Measurements from ENCODE around the gene FOXP1. TPM values are rescaled to one million over a fixed set of nuclear protein-coding genes. Genes with fewer than 3 reads are reported as not detected.

The FOXP1 gene
- total RNA-seq, 1 experiment from 2014 or later, result 2.9 TPM

- BruUV-seq (replicated peaks), result no TSS peak
- TF ChIP-seq SIN3A (IDR thresholded peaks at IDR 0.05; ENCODE audit: borderline replicate concordance, insufficient read depth, low read depth, low read length) (no peak), POLR2AphosphoS5 (IDR thresholded peaks at IDR 0.05; ENCODE audit: low read depth, low read length) (no peak), TCF7L2 (IDR thresholded peaks at IDR 0.05; ENCODE audit: low read depth, low read length) (no peak)
- TF ChIP-seq, protein P1, sequence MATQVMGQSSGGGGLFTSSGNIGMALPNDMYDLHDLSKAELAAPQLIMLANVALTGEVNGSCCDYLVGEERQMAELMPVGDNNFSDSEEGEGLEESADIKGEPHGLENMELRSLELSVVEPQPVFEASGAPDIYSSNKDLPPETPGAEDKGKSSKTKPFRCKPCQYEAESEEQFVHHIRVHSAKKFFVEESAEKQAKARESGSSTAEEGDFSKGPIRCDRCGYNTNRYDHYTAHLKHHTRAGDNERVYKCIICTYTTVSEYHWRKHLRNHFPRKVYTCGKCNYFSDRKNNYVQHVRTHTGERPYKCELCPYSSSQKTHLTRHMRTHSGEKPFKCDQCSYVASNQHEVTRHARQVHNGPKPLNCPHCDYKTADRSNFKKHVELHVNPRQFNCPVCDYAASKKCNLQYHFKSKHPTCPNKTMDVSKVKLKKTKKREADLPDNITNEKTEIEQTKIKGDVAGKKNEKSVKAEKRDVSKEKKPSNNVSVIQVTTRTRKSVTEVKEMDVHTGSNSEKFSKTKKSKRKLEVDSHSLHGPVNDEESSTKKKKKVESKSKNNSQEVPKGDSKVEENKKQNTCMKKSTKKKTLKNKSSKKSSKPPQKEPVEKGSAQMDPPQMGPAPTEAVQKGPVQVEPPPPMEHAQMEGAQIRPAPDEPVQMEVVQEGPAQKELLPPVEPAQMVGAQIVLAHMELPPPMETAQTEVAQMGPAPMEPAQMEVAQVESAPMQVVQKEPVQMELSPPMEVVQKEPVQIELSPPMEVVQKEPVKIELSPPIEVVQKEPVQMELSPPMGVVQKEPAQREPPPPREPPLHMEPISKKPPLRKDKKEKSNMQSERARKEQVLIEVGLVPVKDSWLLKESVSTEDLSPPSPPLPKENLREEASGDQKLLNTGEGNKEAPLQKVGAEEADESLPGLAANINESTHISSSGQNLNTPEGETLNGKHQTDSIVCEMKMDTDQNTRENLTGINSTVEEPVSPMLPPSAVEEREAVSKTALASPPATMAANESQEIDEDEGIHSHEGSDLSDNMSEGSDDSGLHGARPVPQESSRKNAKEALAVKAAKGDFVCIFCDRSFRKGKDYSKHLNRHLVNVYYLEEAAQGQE (IDR thresholded peaks at IDR 0.05; ENCODE audit: insufficient read depth in 1 of 2, low read depth in 2 of 2, low read length in 1 of 2), result no peak
- no peak for ATAC-seq
- in situ Hi-C loops (cut with HindIII; ENCODE audit: low pct_unique_long_range_greater_than_20kb, low sequenced_read_pairs) (no loop called here), intact Hi-C loops (cut with micrococcal nuclease; ENCODE audit: unreplicated experiment) (no loop called here)
- no peak overlapping the region for H3K27ac ChIP-seq (ENCODE audit: low read length)
- CTCF ChIA-PET, result no interaction called here
- no peaks in the 10 kb centered on the region for H3K27me3 ChIP-seq (ENCODE audit: control insufficient read depth, insufficient read depth, low read length)
- no peaks in the 10 kb centered on the region for H3K36me3 ChIP-seq (ENCODE audit: control insufficient read depth, insufficient read depth, low read length)
- DNase-seq (ENCODE audit: low read depth, low spot score), result no peak
- H3K4me1 ChIP-seq (ENCODE audit: control insufficient read depth, insufficient read depth, low read length), result no peaks in the 10 kb centered on the region
- H3K4me3 ChIP-seq (ENCODE audit: low read depth in 2 of 2, low read length in 2 of 2), result no peak overlapping the region
- no peaks in the 10 kb centered on the region for H3K9me3 ChIP-seq (ENCODE audit: control insufficient read depth, insufficient read depth, low read depth, low read length)
- POLR2A ChIA-PET, result no interaction called here
These were observed 540.8 kb downstream of the FOXP1 start for GRCh38 chr3:71042759-71043158.

- DNase-seq (ENCODE audit: low read depth, low spot score) (no peak), ATAC-seq (no peak)
- BruUV-seq (replicated peaks), result no TSS peak
- intact Hi-C loops (cut with micrococcal nuclease; ENCODE audit: unreplicated experiment), result no loop called here
- Histone ChIP-seq H3K27me3 (ENCODE audit: control insufficient read depth, insufficient read depth, low read length) (no peaks in the 10 kb centered on the region), H3K27ac (ENCODE audit: low read length) (no peak overlapping the region), H3K36me3 (ENCODE audit: control insufficient read depth, insufficient read depth, low read length) (no peaks in the 10 kb centered on the region), H3K4me1 (ENCODE audit: control insufficient read depth, insufficient read depth, low read length) (no peaks in the 10 kb centered on the region), H3K4me3 (ENCODE audit: low read depth in 2 of 2, low read length in 2 of 2) (no peak overlapping the region), H3K9me3 (ENCODE audit: control insufficient read depth, insufficient read depth, low read depth, low read length) (no peaks in the 10 kb centered on the region)
- in situ Hi-C loops (cut with HindIII; ENCODE audit: low pct_unique_long_range_greater_than_20kb, low sequenced_read_pairs), result no loop called here
- ChIA-PET CTCF (no interaction called here), POLR2A (no interaction called here)
- TF ChIP-seq POLR2AphosphoS5 (IDR thresholded peaks at IDR 0.05; ENCODE audit: low read depth, low read length) (no peak), TCF7L2 (IDR thresholded peaks at IDR 0.05; ENCODE audit: low read depth, low read length) (no peak), SIN3A (IDR thresholded peaks at IDR 0.05; ENCODE audit: borderline replicate concordance, insufficient read depth, low read depth, low read length) (no peak)
- TF ChIP-seq, protein P1 (IDR thresholded peaks at IDR 0.05; ENCODE audit: insufficient read depth in 1 of 2, low read depth in 2 of 2, low read length in 1 of 2), result no peak
- TF ChIP-seq, protein P2, sequence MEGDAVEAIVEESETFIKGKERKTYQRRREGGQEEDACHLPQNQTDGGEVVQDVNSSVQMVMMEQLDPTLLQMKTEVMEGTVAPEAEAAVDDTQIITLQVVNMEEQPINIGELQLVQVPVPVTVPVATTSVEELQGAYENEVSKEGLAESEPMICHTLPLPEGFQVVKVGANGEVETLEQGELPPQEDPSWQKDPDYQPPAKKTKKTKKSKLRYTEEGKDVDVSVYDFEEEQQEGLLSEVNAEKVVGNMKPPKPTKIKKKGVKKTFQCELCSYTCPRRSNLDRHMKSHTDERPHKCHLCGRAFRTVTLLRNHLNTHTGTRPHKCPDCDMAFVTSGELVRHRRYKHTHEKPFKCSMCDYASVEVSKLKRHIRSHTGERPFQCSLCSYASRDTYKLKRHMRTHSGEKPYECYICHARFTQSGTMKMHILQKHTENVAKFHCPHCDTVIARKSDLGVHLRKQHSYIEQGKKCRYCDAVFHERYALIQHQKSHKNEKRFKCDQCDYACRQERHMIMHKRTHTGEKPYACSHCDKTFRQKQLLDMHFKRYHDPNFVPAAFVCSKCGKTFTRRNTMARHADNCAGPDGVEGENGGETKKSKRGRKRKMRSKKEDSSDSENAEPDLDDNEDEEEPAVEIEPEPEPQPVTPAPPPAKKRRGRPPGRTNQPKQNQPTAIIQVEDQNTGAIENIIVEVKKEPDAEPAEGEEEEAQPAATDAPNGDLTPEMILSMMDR (IDR thresholded peaks at IDR 0.05), result no peak
These were observed 542.2 kb downstream of the FOXP1 start for GRCh38 chr3:71041371-71041770.

Data from Panc1 (cell line).